SK-N-SH treated with all-trans-retinoic acid at 6 μM for 48 hours (cell line): ENCODE results near the gene SNX8.

Source experiments
- CREB5 ChIP-seq: fragments of 250-450 bp; sonication (Bioruptor Pico); IDR thresholded peaks from 2 replicates; pipeline ENCODE4 v1.5.1; 2020; ENCODE audit warnings: low read depth, mild to moderate bottlenecking, moderate library complexity
- ESRRG ChIP-seq: fragments of 250-450 bp; sonication (Bioruptor Pico); IDR thresholded peaks from 2 replicates; pipeline ENCODE4 v1.6.1; 2021; ENCODE audit warnings: mild to moderate bottlenecking
- GLIS3 ChIP-seq: fragments of 250-450 bp; sonication (Bioruptor Pico); IDR thresholded peaks from 2 replicates; pipeline ENCODE4 v1.5.0; 2020; ENCODE audit warnings: mild to moderate bottlenecking, moderate library complexity
- ISL1 ChIP-seq: fragments of 250-450 bp; sonication (Bioruptor Pico); IDR thresholded peaks from 2 replicates; pipeline ENCODE4 v2.1.2; 2022; ENCODE audit warnings: mild to moderate bottlenecking, moderate library complexity
- RARB ChIP-seq: fragments of 250-450 bp; sonication (Bioruptor Pico); IDR thresholded peaks from 2 replicates; pipeline ENCODE4 v1.8.0; 2021; ENCODE audit warnings: mild to moderate bottlenecking, moderate library complexity
- TCF4 ChIP-seq: fragments of 250-450 bp; sonication (Bioruptor Pico); IDR thresholded peaks from 2 replicates; pipeline ENCODE4 v1.8.0; 2021; ENCODE audit warnings: mild to moderate bottlenecking, moderate library complexity, borderline replicate concordance
- TOX ChIP-seq: fragments of 250-450 bp; sonication (Bioruptor Pico); IDR thresholded peaks from 2 replicates; pipeline ENCODE4 v1.8.0; 2021; ENCODE audit warnings: mild to moderate bottlenecking, moderate library complexity, borderline replicate concordance
- ZC3H10 ChIP-seq: fragments of 250-450 bp; sonication (Bioruptor Pico); IDR thresholded peaks from 2 replicates; pipeline ENCODE4 v1.5.1; 2021; ENCODE audit warnings: mild to moderate bottlenecking, moderate library complexity
- ZFP3 ChIP-seq: fragments of 250-450 bp; sonication (Bioruptor Pico); IDR thresholded peaks from 2 replicates; pipeline ENCODE4 v1.5.0; 2020; ENCODE audit warnings: mild to moderate bottlenecking, moderate library complexity
- ZFP30 ChIP-seq: fragments of 450-650 bp; formaldehyde crosslinking; IDR thresholded peaks from 2 replicates; pipeline ENCODE4 v1.5.0; 2022; ENCODE audit warnings: mild to moderate bottlenecking, moderate library complexity
- TF ChIP-seq, protein P1 (sequence below): fragments of 250-450 bp; sonication (Bioruptor Pico); IDR thresholded peaks from 2 replicates; pipeline ENCODE4 v1.8.0; 2020; ENCODE audit warnings: mild to moderate bottlenecking, moderate library complexity, borderline replicate concordance

GRCh38 chr7:2229467-2229866, 84.8 kb downstream of the SNX8 start:
- no peak for TF ChIP-seq TCF4 (CRISPR knock-in tag)
- TF ChIP-seq RARB (CRISPR knock-in tag): no peak
- TF ChIP-seq TOX (CRISPR knock-in tag): no peak
- TF ChIP-seq, protein P1, sequence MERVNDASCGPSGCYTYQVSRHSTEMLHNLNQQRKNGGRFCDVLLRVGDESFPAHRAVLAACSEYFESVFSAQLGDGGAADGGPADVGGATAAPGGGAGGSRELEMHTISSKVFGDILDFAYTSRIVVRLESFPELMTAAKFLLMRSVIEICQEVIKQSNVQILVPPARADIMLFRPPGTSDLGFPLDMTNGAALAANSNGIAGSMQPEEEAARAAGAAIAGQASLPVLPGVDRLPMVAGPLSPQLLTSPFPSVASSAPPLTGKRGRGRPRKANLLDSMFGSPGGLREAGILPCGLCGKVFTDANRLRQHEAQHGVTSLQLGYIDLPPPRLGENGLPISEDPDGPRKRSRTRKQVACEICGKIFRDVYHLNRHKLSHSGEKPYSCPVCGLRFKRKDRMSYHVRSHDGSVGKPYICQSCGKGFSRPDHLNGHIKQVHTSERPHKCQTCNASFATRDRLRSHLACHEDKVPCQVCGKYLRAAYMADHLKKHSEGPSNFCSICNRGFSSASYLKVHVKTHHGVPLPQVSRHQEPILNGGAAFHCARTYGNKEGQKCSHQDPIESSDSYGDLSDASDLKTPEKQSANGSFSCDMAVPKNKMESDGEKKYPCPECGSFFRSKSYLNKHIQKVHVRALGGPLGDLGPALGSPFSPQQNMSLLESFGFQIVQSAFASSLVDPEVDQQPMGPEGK (CRISPR knock-in tag): no peak
- TF ChIP-seq ZFP3 (CRISPR knock-in tag): no peak
- TF ChIP-seq GLIS3: no peak
- TF ChIP-seq ZFP30: no peak
- no peak for TF ChIP-seq ISL1 (CRISPR knock-in tag)
- TF ChIP-seq ZC3H10 (CRISPR knock-in tag): no peak
- no peak for TF ChIP-seq ESRRG
- no peak for TF ChIP-seq CREB5 (CRISPR knock-in tag)
